Measurements from ENCODE around the gene MUSTN1. TPM values are rescaled to one million over a fixed set of nuclear protein-coding genes. Genes with fewer than 3 reads are reported as not detected.

The MUSTN1 gene
- total and polyA plus RNA-seq, 4 donors: 0.25 to 12.1 (median 3.9) TPM

DNA sequence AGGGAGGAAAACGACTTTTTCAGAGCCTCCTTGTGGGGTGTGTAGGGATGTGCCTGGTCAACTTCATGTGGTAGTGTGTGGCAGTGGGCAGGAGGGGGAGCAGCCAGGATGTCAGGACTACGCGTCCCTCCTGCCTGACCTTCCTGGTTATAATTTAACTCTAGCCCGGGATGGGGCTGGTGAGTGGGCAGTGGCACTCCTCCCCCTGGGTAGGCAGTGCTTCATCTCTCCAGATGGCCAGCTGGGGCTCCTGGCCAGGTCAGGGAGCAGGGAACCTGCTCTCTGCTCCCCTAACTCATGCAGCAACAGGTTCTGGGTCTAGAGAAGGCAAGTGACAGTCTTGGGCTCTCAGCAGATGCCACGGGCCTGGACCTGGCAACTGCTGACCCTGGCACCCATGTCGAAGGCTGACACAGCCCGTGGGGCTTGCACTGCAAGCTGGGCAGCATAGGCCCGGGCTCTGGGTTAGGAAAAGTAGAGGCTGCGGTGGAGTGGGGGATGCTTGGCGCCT is 6.9 kb downstream of the MUSTN1 start:
- H3K36me3 ChIP-seq (ENCODE audit: control insufficient read depth in 4 of 4, insufficient read depth in 3 of 4, low read depth in 1 of 4, low read length in 3 of 4): peaks cover 14 to 46% (median 36%) of the 10 kb centered on the region in 4 donors
- H3K27ac ChIP-seq (ENCODE audit: low read depth in 1 of 2, low read length in 2 of 2): peak overlapping the region; percentile 96 to 99
- 34% methylated on average over 10 of the region's 10 CpGs for WGBS

More for the DNA sequence above, 6.9 kb downstream of the MUSTN1 start:
- peak; percentile 59 for DNase-seq (ENCODE audit: low spot score)
- Histone ChIP-seq H3K9me3 (ENCODE audit: control insufficient read depth in 4 of 4, low read length in 3 of 4) (no peaks in the 10 kb centered on the region), H3K4me1 (ENCODE audit: control insufficient read depth in 4 of 4, insufficient read depth in 4 of 4, low read length in 3 of 4) (peaks cover 2 to 72% (median 57%) of the 10 kb centered on the region in 4 donors), H3K4me3 (ENCODE audit: low read depth in 1 of 3, low read length in 3 of 3) (peak overlapping the region; percentile 62 to 94 (median 93)), H3K9ac (ENCODE audit: low read depth in 1 of 2, low read length in 2 of 2) (peak overlapping the region; percentile 37 to 46), H3K27me3 (ENCODE audit: control insufficient read depth in 4 of 4, insufficient read depth in 4 of 4, low read length in 3 of 4) (no peaks in the 10 kb centered on the region)
- TF ChIP-seq YY1 (IDR thresholded peaks at IDR 0.05) (peak; percentile 84), HNF4G (IDR thresholded peaks at IDR 0.05) (no peak), TAF1 (conservative IDR thresholded peaks at IDR 0.05) (peak; percentile 83), FOXA1 (IDR thresholded peaks at IDR 0.05) (no peak), GABPA (IDR thresholded peaks at IDR 0.05 in 1 of 2, conservative IDR thresholded peaks at IDR 0.05 in 1 of 2) (peak in 1 of 2 donors; percentile 48), SP1 (IDR thresholded peaks at IDR 0.05) (peak; percentile 74), HNF4A (conservative IDR thresholded peaks at IDR 0.05) (peak; percentile 52 to 68), JUND (IDR thresholded peaks at IDR 0.05) (peak; percentile 60), RXRA (IDR thresholded peaks at IDR 0.05) (peak; percentile 68 to 85), NR2F2 (IDR thresholded peaks at IDR 0.05) (no peak), EGR1 (IDR thresholded peaks at IDR 0.05; ENCODE audit: low read depth in 2 of 2) (peak; percentile 62 to 64), RAD21 (IDR thresholded peaks at IDR 0.05) (peak; percentile 63 to 64), FOXA2 (IDR thresholded peaks at IDR 0.05) (no peak)
- TF ChIP-seq, protein P1, sequence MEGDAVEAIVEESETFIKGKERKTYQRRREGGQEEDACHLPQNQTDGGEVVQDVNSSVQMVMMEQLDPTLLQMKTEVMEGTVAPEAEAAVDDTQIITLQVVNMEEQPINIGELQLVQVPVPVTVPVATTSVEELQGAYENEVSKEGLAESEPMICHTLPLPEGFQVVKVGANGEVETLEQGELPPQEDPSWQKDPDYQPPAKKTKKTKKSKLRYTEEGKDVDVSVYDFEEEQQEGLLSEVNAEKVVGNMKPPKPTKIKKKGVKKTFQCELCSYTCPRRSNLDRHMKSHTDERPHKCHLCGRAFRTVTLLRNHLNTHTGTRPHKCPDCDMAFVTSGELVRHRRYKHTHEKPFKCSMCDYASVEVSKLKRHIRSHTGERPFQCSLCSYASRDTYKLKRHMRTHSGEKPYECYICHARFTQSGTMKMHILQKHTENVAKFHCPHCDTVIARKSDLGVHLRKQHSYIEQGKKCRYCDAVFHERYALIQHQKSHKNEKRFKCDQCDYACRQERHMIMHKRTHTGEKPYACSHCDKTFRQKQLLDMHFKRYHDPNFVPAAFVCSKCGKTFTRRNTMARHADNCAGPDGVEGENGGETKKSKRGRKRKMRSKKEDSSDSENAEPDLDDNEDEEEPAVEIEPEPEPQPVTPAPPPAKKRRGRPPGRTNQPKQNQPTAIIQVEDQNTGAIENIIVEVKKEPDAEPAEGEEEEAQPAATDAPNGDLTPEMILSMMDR (IDR thresholded peaks at IDR 0.05; ENCODE audit: low read depth, low read length, missing input control): peak; percentile 44
- TF ChIP-seq, protein P2, sequence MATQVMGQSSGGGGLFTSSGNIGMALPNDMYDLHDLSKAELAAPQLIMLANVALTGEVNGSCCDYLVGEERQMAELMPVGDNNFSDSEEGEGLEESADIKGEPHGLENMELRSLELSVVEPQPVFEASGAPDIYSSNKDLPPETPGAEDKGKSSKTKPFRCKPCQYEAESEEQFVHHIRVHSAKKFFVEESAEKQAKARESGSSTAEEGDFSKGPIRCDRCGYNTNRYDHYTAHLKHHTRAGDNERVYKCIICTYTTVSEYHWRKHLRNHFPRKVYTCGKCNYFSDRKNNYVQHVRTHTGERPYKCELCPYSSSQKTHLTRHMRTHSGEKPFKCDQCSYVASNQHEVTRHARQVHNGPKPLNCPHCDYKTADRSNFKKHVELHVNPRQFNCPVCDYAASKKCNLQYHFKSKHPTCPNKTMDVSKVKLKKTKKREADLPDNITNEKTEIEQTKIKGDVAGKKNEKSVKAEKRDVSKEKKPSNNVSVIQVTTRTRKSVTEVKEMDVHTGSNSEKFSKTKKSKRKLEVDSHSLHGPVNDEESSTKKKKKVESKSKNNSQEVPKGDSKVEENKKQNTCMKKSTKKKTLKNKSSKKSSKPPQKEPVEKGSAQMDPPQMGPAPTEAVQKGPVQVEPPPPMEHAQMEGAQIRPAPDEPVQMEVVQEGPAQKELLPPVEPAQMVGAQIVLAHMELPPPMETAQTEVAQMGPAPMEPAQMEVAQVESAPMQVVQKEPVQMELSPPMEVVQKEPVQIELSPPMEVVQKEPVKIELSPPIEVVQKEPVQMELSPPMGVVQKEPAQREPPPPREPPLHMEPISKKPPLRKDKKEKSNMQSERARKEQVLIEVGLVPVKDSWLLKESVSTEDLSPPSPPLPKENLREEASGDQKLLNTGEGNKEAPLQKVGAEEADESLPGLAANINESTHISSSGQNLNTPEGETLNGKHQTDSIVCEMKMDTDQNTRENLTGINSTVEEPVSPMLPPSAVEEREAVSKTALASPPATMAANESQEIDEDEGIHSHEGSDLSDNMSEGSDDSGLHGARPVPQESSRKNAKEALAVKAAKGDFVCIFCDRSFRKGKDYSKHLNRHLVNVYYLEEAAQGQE (IDR thresholded peaks at IDR 0.05): peak; percentile 79
- TF ChIP-seq, protein P3, sequence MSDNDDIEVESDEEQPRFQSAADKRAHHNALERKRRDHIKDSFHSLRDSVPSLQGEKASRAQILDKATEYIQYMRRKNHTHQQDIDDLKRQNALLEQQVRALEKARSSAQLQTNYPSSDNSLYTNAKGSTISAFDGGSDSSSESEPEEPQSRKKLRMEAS (IDR thresholded peaks at IDR 0.05): peak; percentile 74
- TF ChIP-seq, protein P4, sequence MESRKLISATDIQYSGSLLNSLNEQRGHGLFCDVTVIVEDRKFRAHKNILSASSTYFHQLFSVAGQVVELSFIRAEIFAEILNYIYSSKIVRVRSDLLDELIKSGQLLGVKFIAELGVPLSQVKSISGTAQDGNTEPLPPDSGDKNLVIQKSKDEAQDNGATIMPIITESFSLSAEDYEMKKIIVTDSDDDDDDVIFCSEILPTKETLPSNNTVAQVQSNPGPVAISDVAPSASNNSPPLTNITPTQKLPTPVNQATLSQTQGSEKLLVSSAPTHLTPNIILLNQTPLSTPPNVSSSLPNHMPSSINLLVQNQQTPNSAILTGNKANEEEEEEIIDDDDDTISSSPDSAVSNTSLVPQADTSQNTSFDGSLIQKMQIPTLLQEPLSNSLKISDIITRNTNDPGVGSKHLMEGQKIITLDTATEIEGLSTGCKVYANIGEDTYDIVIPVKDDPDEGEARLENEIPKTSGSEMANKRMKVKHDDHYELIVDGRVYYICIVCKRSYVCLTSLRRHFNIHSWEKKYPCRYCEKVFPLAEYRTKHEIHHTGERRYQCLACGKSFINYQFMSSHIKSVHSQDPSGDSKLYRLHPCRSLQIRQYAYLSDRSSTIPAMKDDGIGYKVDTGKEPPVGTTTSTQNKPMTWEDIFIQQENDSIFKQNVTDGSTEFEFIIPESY (IDR thresholded peaks at IDR 0.05): peak; percentile 49
- TF ChIP-seq, protein P5, sequence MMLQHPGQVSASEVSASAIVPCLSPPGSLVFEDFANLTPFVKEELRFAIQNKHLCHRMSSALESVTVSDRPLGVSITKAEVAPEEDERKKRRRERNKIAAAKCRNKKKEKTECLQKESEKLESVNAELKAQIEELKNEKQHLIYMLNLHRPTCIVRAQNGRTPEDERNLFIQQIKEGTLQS (IDR thresholded peaks at IDR 0.05): peak; percentile 62

Measured in liver (tissue), 9 donors.